ENCODE data around the gene ITPKB. TPM values are rescaled to one million over a fixed set of nuclear protein-coding genes. Genes with fewer than 3 reads are reported as not detected.

The ITPKB gene
- total RNA-seq, 5 donors from 2014 or later (not counting 1 experiment from before 2014, with no cell fraction given), result 153 to 351 (median 179) TPM

DNA sequence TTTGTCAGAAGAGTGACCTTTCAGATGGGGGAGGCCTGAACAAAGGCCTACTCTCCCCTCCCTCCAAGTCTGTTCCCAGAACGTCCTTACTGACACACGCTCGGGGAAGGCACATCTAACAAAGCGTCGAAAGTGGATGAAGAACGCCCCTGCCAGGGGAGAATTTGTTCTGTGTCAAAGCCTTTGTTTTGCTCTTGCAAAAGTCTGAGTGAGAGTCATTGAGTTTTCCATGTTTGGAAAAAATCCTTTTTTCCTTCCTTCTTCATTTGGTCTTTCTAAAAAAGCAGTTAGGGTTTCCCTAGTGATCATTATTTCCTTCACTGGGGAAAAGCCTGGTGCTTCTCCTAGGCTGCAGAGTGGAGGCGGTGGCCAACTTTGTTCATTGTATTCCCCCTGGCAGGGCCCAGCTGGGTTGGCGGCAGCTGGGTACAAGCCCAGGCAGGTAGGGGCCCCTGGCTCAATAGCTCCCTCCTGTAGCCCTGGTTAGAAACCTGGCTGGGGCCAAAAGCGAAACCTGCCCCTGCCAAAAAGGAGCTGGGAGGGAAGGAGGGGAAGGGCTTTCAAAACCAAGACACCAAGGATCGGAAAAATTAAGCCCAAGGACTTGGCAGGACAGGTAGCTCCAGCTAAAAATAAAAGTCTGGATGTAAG, 81.1 kb downstream of the ITPKB start:
- no peak for DNase-seq
- no peak overlapping the region for H3K27ac ChIP-seq (ENCODE audit: low read length)
- peak overlapping the region in 1 of 3 donors; percentile 13 for H3K4me3 Mint-ChIP-seq

DNA sequence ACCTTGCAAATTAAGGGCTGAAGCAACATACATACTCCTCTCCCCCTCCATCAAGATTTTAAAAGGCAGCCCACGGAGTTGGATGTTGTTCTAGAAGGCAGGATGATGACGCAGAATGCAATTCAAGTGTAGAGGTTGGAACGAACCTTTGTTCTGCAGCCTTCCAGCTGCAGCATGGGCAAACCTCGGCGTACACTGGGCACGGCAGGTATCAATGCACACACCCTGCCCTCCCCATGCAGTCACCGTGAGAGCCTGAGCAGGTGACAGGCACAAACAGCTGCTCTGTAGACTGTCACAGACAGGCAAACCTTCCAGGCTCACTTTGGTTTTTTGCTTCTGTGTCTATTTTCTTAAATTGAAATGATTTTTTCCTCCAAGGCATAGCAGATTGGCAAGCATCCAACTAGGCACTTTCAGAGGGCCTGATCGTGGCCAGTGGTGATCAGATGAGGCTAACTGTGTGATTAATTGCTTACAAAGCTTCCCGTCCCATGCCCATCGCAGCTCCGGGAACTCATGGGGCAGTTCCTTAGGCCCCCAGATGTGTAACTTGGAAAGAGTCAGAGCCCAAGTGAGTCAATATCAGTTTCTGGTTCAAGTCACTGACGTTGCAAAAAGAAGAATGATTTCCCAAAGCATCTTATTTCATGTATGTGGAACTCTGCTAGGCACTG, 82.3 kb downstream of the ITPKB start:
- Mint-ChIP-seq H3K27ac (no peak overlapping the region), H3K9me3 (no peaks in the 10 kb centered on the region), H3K27me3 (no peaks in the 10 kb centered on the region), H3K4me1 (peaks cover 0 to 30% (median 0%) of the 10 kb centered on the region in 3 donors), H3K36me3 (peaks cover 11% of the 10 kb centered on the region), H3K4me3 (peak overlapping the region in 2 of 3 donors; percentile 31 to 59)
- peak overlapping the region in 1 of 2 donors; percentile 7 for H3K4me3 ChIP-seq (ENCODE audit: control insufficient read depth in 1 of 2, extremely low read depth in 1 of 2, low read length in 1 of 2)
- CTCF ChIA-PET, result interaction anchor here in 1 of 2 donors (0.6 kb wide), 1 partner anchor 11 kb away, joined by 3 read pairs; no protein-coding TSS in a partner anchor
- H3K4me1 ChIP-seq (ENCODE audit: control insufficient read depth in 1 of 2, extremely low read depth in 1 of 2, insufficient read depth in 2 of 2, low read length in 2 of 2), result peaks cover 0 to 82% of the 10 kb centered on the region in 2 experiments
- H3K27me3 ChIP-seq (replicated peaks in 1 of 2; ENCODE audit: control insufficient read depth in 2 of 2, extremely low read depth in 1 of 2, insufficient read depth in 2 of 2, low read length in 1 of 2), result no peaks in the 10 kb centered on the region
- POLR2A ChIA-PET, result interaction anchor here (0.5 to 0.9 kb wide), 4 partner anchors 18 to 170 kb away, joined by 3 to 7 read pairs (median 4); no protein-coding TSS in a partner anchor
- no peaks in the 10 kb centered on the region for H3K9me3 ChIP-seq
- peak; percentile 51 to 77 (median 60) for ATAC-seq (replicated peaks in 1 of 4)
- 35% methylated on average over 11 of the region's 12 CpGs for WGBS (ENCODE audit: insufficient coverage)
- H3K36me3 ChIP-seq (ENCODE audit: control insufficient read depth in 2 of 2, extremely low read depth in 1 of 2, insufficient read depth in 1 of 2, low read length in 1 of 2), result peaks cover 0 to 9% of the 10 kb centered on the region in 2 donors
- peak in 33 of 35 experiments; percentile 50 to 94 (median 80) for DNase-seq
- no peak overlapping the region for H3K27ac ChIP-seq (ENCODE audit: low read length)

More for the DNA sequence above, 81.1 kb downstream of the ITPKB start:
- Histone ChIP-seq H3K36me3 (ENCODE audit: control insufficient read depth in 2 of 2, extremely low read depth in 1 of 2, insufficient read depth in 1 of 2, low read length in 1 of 2) (peaks cover 3 to 9% of the 10 kb centered on the region in 2 donors), H3K27me3 (replicated peaks in 1 of 2; ENCODE audit: control insufficient read depth in 2 of 2, extremely low read depth in 1 of 2, insufficient read depth in 2 of 2, low read length in 1 of 2) (no peaks in the 10 kb centered on the region), H3K4me1 (ENCODE audit: control insufficient read depth in 1 of 2, extremely low read depth in 1 of 2, insufficient read depth in 2 of 2, low read length in 2 of 2) (peaks cover 0 to 92% of the 10 kb centered on the region in 2 experiments), H3K4me3 (ENCODE audit: control insufficient read depth in 1 of 2, extremely low read depth in 1 of 2, low read length in 1 of 2) (no peak overlapping the region), H3K9me3 (no peaks in the 10 kb centered on the region)
- Mint-ChIP-seq H3K9me3 (no peaks in the 10 kb centered on the region), H3K36me3 (peaks cover 11% of the 10 kb centered on the region), H3K4me1 (peaks cover 0 to 43% (median 0%) of the 10 kb centered on the region in 3 donors), H3K27me3 (no peaks in the 10 kb centered on the region), H3K27ac (no peak overlapping the region)
- no peak for ATAC-seq (replicated peaks in 1 of 4)
- CTCF ChIA-PET, result interaction anchor here (0.5 to 1.2 kb wide), 4 partner anchors 14 to 171 kb away, joined by 3 to 6 read pairs (median 4); no protein-coding TSS in a partner anchor
- WGBS (ENCODE audit: insufficient coverage), result 100% methylated on average over 1 of the region's 10 CpGs
- POLR2A ChIA-PET, result interaction anchor here (0.6 to 1.4 kb wide), 3 partner anchors 19 to 34 kb away, joined by 3 to 5 read pairs (median 4); no protein-coding TSS in a partner anchor

DNA sequence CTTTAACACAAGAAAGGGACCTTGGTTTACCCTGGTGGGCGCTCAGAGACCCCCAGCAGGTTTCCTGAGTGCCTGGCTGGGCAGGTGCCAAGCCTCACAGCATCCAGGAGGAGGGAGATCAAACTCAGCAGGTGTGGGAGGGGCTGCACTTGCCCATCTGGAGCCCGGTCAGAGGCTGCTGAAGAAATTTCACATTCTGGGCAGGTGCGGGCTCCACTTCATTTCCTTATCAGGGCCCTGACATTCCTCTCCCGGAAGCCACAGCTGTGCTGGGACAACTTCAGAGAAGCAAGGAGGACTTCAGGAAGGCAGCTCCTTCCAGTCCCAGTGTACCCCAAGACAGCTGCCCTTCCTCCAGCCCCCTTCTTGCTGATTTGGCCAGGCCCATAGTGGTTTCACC, 82.9 kb downstream of the ITPKB start:
- peak overlapping the region in 2 of 3 donors; percentile 31 to 59 for H3K4me3 Mint-ChIP-seq
- no peak overlapping the region for H3K27ac Mint-ChIP-seq

DNA sequence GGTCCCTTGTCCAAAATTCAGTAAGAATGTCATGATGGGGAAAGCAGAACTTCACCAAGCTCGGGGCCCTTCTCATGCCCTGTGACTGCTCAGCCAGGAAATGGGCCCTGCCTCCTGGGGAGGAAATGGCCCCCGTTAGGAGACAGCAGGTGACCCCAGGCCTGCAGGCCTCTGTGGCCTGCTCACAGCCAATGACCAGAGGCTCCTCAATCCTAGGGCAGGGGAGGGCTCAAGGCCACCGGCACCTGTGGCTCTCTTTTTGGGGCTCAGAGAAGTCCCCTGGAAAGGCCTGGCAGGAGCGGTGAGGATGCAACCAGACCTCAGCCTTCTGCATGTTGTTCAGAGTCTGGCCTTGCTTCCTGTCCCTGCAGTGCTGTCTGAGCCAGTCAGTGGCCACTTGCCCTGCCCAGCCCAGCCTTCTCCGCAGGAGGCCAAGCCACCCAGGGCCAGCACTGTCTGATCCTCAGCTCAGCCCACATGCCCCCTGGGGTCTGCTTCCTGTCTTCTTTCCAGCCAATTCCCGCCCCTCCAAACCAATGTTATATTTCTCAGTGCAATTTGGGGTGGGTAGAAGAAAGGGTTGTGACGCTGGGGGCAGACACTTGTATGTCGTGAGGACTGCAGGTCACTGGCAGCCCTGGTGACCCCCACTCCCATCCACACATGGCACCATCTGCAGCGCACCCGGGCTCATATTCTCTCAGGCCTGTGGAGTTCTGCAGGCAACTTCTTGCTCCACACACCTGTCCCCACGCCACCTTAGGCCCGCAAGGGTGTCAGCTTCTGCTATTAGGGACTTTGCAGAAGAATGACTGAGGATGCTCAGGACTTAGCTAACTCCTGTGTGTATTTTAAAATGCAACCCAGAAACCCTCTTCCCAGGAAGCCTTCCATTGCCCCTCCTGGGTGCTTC, 83.6 kb downstream of the ITPKB start:
- DNase-seq (peak in 1 of 35 experiments; percentile 52), ATAC-seq (replicated peaks in 1 of 4) (peak in 2 of 4 experiments; percentile 27 to 33)
- Mint-ChIP-seq H3K4me3 (peak overlapping the region in 1 of 3 donors; percentile 39), H3K9me3 (no peaks in the 10 kb centered on the region), H3K27me3 (no peaks in the 10 kb centered on the region), H3K4me1 (peaks cover 8 to 18% (median 11%) of the 10 kb centered on the region in 3 donors), H3K36me3 (peaks cover 5% of the 10 kb centered on the region), H3K27ac (no peak overlapping the region)
- peaks cover 0 to 3% of the 10 kb centered on the region in 2 donors for H3K36me3 ChIP-seq (ENCODE audit: control insufficient read depth in 2 of 2, extremely low read depth in 1 of 2, insufficient read depth in 1 of 2, low read length in 1 of 2)
- ChIA-PET CTCF (interaction anchor here in 1 of 2 donors (0.7 to 1.3 kb wide), 2 partner anchors 22 to 32 kb away, joined by 3 to 5 read pairs; no protein-coding TSS in a partner anchor), POLR2A (interaction anchor here in 1 of 2 donors (1.6 kb wide), 1 partner anchor 15 kb away, joined by 4 read pairs; no protein-coding TSS in a partner anchor)
- H3K4me1 ChIP-seq (ENCODE audit: control insufficient read depth in 1 of 2, extremely low read depth in 1 of 2, insufficient read depth in 2 of 2, low read length in 2 of 2), result peaks cover 0 to 71% of the 10 kb centered on the region in 2 experiments
- 19% methylated on average over 4 of the region's 12 CpGs for WGBS (ENCODE audit: insufficient coverage)
- peak overlapping the region in 1 of 2 donors; percentile 7 for H3K4me3 ChIP-seq (ENCODE audit: control insufficient read depth in 1 of 2, extremely low read depth in 1 of 2, low read length in 1 of 2)
- H3K27me3 ChIP-seq (replicated peaks in 1 of 2; ENCODE audit: control insufficient read depth in 2 of 2, extremely low read depth in 1 of 2, insufficient read depth in 2 of 2, low read length in 1 of 2), result no peaks in the 10 kb centered on the region
- H3K27ac ChIP-seq (ENCODE audit: low read length), result no peak overlapping the region
- no peaks in the 10 kb centered on the region for H3K9me3 ChIP-seq

More for the DNA sequence above, 82.9 kb downstream of the ITPKB start:
- no peaks in the 10 kb centered on the region for H3K27me3 ChIP-seq (replicated peaks in 1 of 2; ENCODE audit: control insufficient read depth in 2 of 2, extremely low read depth in 1 of 2, insufficient read depth in 2 of 2, low read length in 1 of 2)
- peaks cover 0 to 77% of the 10 kb centered on the region in 2 experiments for H3K4me1 ChIP-seq (ENCODE audit: control insufficient read depth in 1 of 2, extremely low read depth in 1 of 2, insufficient read depth in 2 of 2, low read length in 2 of 2)
- ATAC-seq (replicated peaks in 1 of 4) (no peak), DNase-seq (no peak)
- Mint-ChIP-seq H3K36me3 (peaks cover 8% of the 10 kb centered on the region), H3K9me3 (no peaks in the 10 kb centered on the region), H3K27me3 (no peaks in the 10 kb centered on the region), H3K4me1 (peaks cover under 1 to 24% (median 4%) of the 10 kb centered on the region in 3 donors)
- peak overlapping the region in 1 of 2 donors; percentile 7 for H3K4me3 ChIP-seq (ENCODE audit: control insufficient read depth in 1 of 2, extremely low read depth in 1 of 2, low read length in 1 of 2)
- H3K27ac ChIP-seq (ENCODE audit: low read length), result no peak overlapping the region
- peaks cover 0 to 7% of the 10 kb centered on the region in 2 donors for H3K36me3 ChIP-seq (ENCODE audit: control insufficient read depth in 2 of 2, extremely low read depth in 1 of 2, insufficient read depth in 1 of 2, low read length in 1 of 2)
- ChIA-PET POLR2A (interaction anchor here (0.5 to 0.9 kb wide), 3 partner anchors 21 to 170 kb away, joined by 3 to 5 read pairs (median 3); no protein-coding TSS in a partner anchor), CTCF (no interaction called here)
- no peaks in the 10 kb centered on the region for H3K9me3 ChIP-seq
- 10% methylated on average over 1 of the region's 4 CpGs for WGBS (ENCODE audit: insufficient coverage)

DNA sequence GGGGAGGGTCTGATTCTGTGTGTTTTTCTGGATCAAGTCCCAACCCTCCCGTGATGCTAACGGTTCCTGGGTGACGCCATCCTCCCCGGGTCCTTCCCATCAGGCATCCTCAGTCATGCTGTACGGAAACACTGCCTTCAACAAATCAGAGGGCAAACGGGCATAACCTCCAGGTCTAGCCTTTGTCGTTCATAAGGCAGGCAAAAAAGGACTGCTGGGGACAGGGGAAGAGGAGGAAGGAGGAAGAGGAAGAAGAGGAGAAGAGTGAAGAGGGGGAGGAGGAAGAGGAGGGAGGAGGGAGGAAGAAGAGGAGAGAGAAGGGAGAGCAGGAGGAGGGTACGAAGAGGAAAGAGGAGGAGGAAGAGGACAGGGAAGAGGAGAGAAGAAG, 84.4 kb downstream of the ITPKB start:
- ChIA-PET CTCF (interaction anchor here in 1 of 2 donors (0.9 to 3.2 kb wide), 4 partner anchors 22 to 77 kb away, joined by 3 to 23 read pairs (median 5); no protein-coding TSS in a partner anchor), POLR2A (interaction anchor here (0.5 to 1.6 kb wide), 7 partner anchors 13 to 214 kb away, joined by 3 to 10 read pairs (median 3); partner anchors contain the start of gene ITPKB (in 1 of the 2))
- Mint-ChIP-seq H3K4me1 (peaks cover 9 to 19% (median 16%) of the 10 kb centered on the region in 3 donors), H3K4me3 (peak overlapping the region in 2 of 3 donors; percentile 60 to 71), H3K9me3 (no peaks in the 10 kb centered on the region), H3K27me3 (no peaks in the 10 kb centered on the region), H3K36me3 (no peaks in the 10 kb centered on the region), H3K27ac (no peak overlapping the region)
- Histone ChIP-seq H3K4me1 (ENCODE audit: control insufficient read depth in 1 of 2, extremely low read depth in 1 of 2, insufficient read depth in 2 of 2, low read length in 2 of 2) (peaks cover 0 to 67% of the 10 kb centered on the region in 2 experiments), H3K4me3 (ENCODE audit: control insufficient read depth in 1 of 2, extremely low read depth in 1 of 2, low read length in 1 of 2) (peak overlapping the region in 1 of 2 donors; percentile 35), H3K27ac (ENCODE audit: low read length) (no peak overlapping the region), H3K27me3 (replicated peaks in 1 of 2; ENCODE audit: control insufficient read depth in 2 of 2, extremely low read depth in 1 of 2, insufficient read depth in 2 of 2, low read length in 1 of 2) (no peaks in the 10 kb centered on the region), H3K9me3 (no peaks in the 10 kb centered on the region), H3K36me3 (ENCODE audit: control insufficient read depth in 2 of 2, extremely low read depth in 1 of 2, insufficient read depth in 1 of 2, low read length in 1 of 2) (peaks cover 0 to 3% of the 10 kb centered on the region in 2 donors)
- DNase-seq (no peak), ATAC-seq (replicated peaks in 1 of 4) (no peak)
- 38% methylated on average over 6 of the region's 8 CpGs for WGBS (ENCODE audit: insufficient coverage)

Measured in T-cell (primary cell).